B cell (primary cell): Measurements from ENCODE around the gene ST6GALNAC5. TPM values are rescaled to one million over a fixed set of nuclear protein-coding genes. Genes with fewer than 3 reads are reported as not detected.

Experiments
- ATAC-seq: fragments of 200-7000 bp; cut with Tn5 transposase; one replicate; pipeline ENCODE4 v1.10.0; 2021; ENCODE audit warnings: low read depth, mild to moderate bottlenecking, moderate number of reproducible peaks, moderate library complexity
- CTCF ChIA-PET: fragments of 350-600 bp; sonication (Branson Sonifier 250); formaldehyde crosslinking; loops from one replicate; lab custom pipeline; 2021; ENCODE audit warnings: antibody characterized with exemption, inconsistent platforms; lab: Charles Lee
- POLR2A ChIA-PET: fragments of 350-600 bp; sonication (Branson Sonifier 250); formaldehyde crosslinking; loops from one replicate; lab custom pipeline; 2021; ENCODE audit warnings: antibody characterized with exemption; lab: Charles Lee
- DNase-seq: peaks from one replicate; pipeline ENCODE4 v3.0.0; 2013
- H2AFZ ChIP-seq: 2 replicates; pipeline ENCODE4 v1.6.1; 2012; ENCODE audit warnings: mild to moderate bottlenecking, low read depth, low read length; ENCODE audit not compliant: insufficient read depth, poor library complexity, severe bottlenecking
- H3K27ac ChIP-seq, 2 donors: 1 replicate in 1 of 2; 2 replicates in 1 of 2; pipeline ENCODE4 v1.5.1; 2012 to 2013; ENCODE audit warnings: low read length in 2 of 2, mild to moderate bottlenecking in 2 of 2, moderate library complexity in 1 of 2
- H3K27me3 ChIP-seq, 4 experiments: fragments of 200-600 bp in 1 of 4; sonication (generic) in 1 of 4; replicated peaks in 1 of 4; 1 replicate in 2 of 4; 2 replicates in 2 of 4; pipeline versions ENCODE4 v1.6.1 to v1.7.0; 2013 to 2016; ENCODE audit warnings: low read length in 3 of 4, mild to moderate bottlenecking in 2 of 4, mixed read lengths in 1 of 4, moderate library complexity in 1 of 4; ENCODE audit not compliant: insufficient read depth in 4 of 4, control insufficient read depth in 3 of 4; ENCODE audit errors: control extremely low read depth in 1 of 4
- H3K36me3 ChIP-seq, 2 experiments: replicated peaks in 1 of 2; 1 replicate in 1 of 2; 2 replicates in 1 of 2; pipeline versions ENCODE4 v1.6.1 to v1.7.1; 2013; ENCODE audit warnings: low read length in 1 of 2; ENCODE audit not compliant: insufficient read depth in 2 of 2, control insufficient read depth in 1 of 2; ENCODE audit errors: control extremely low read depth in 1 of 2, extremely low read depth in 1 of 2
- H3K4me1 ChIP-seq, 2 donors: fragments of 200-600 bp in 1 of 2; sonication (generic) in 1 of 2; 1 replicate in 1 of 2; 2 replicates in 1 of 2; pipeline versions ENCODE4 v1.5.1 to v1.6.1; 2013 to 2017; ENCODE audit warnings: low read length in 2 of 2; ENCODE audit not compliant: control insufficient read depth in 2 of 2, insufficient read depth in 2 of 2
- H3K4me2 ChIP-seq: replicated peaks from 2 replicates; pipeline ENCODE3; 2012; ENCODE audit warnings: mild to moderate bottlenecking, low read depth, low read length; ENCODE audit not compliant: poor library complexity, severe bottlenecking
- H3K4me3 ChIP-seq, 5 experiments: fragments of 200-600 bp in 1 of 5; sonication (generic) in 1 of 5; 1 replicate in 3 of 5; 2 replicates in 2 of 5; pipeline versions ENCODE4 v1.5.1 to v1.7.0; 2011 to 2016; ENCODE audit warnings: low read length in 4 of 5, mild to moderate bottlenecking in 4 of 5, low read depth in 2 of 5, control low read depth in 1 of 5, moderate library complexity in 1 of 5; ENCODE audit not compliant: insufficient read depth in 1 of 5; ENCODE audit errors: control extremely low read depth in 1 of 5, extremely low read depth in 1 of 5
- H3K79me2 ChIP-seq: fragments of 200-600 bp; sonication (generic); one replicate; pipeline ENCODE4 v1.6.0; 2016; ENCODE audit warnings: low read length; ENCODE audit not compliant: control insufficient read depth, insufficient read depth
- H3K9ac ChIP-seq: fragments of 200-600 bp; sonication (generic); 2 replicates; pipeline ENCODE4 v1.6.1; 2017; ENCODE audit warnings: mild to moderate bottlenecking, low read length, moderate library complexity
- H3K9me3 ChIP-seq, 3 donors: one replicate each; pipeline versions ENCODE4 v1.6.1 to v1.7.1; 2013; ENCODE audit warnings: low read length in 2 of 3; ENCODE audit not compliant: control insufficient read depth in 2 of 3, insufficient read depth in 1 of 3; ENCODE audit errors: control extremely low read depth in 1 of 3
- H4K20me1 ChIP-seq: 2 replicates; pipeline ENCODE4 v1.6.0; 2012; ENCODE audit warnings: mild to moderate bottlenecking, low read length; ENCODE audit not compliant: insufficient read depth, control insufficient read depth, poor library complexity, severe bottlenecking
- H3K27ac Mint-ChIP-seq: one replicate; pipeline ENCODE4 v1.8.0; 2021; ENCODE audit warnings: mixed read lengths
- H3K27me3 Mint-ChIP-seq: one replicate; pipeline ENCODE4 v1.8.0; 2021; ENCODE audit warnings: mixed read lengths
- H3K4me1 Mint-ChIP-seq: one replicate; pipeline ENCODE4 v1.8.0; 2021; ENCODE audit warnings: mixed read lengths
- H3K4me3 Mint-ChIP-seq: one replicate; pipeline ENCODE4 v1.8.0; 2021; ENCODE audit warnings: mixed read lengths
- H3K9me3 Mint-ChIP-seq: one replicate; pipeline ENCODE4 v1.8.0; 2022; ENCODE audit warnings: mixed read lengths; ENCODE audit not compliant: insufficient read depth
- CTCF ChIP-seq: fragments of 200-600 bp; IDR thresholded peaks from one replicate; pipeline ENCODE4 v1.8.0; 2022; ENCODE audit warnings: antibody characterized with exemption, mild to moderate bottlenecking
- EZH2 ChIP-seq: IDR thresholded peaks from 2 replicates; pipeline ENCODE4 v1.6.1; 2012; ENCODE audit warnings: borderline replicate concordance, low read depth, mild to moderate bottlenecking, moderate library complexity, low read length; ENCODE audit not compliant: insufficient read depth, poor library complexity, severe bottlenecking
- WGBS: methylation state at CpG from one replicate; pipeline ENCODE4 v1.1.5; 2013; ENCODE audit warnings: missing lambda C conversion rate; ENCODE audit not compliant: insufficient coverage; 5-methylcytosine and 5-hydroxymethylcytosine counted together
- intact Hi-C: fragments of 100-400 bp; cut with micrococcal nuclease; formaldehyde crosslinking; loops from one replicate; pipeline ENCODE4 v1.10.0; 2022
- polyA plus RNA-seq: library from polyadenylated mRNA; depleted of rRNA; stranded (reverse); fragments of >200 nt; gene quantifications from 2 replicates; pipeline ENCODE4 v1.2.3, GENCODE V29; 2012
- total RNA-seq, 2 donors: library from RNA; stranded (reverse); fragments of 120-200 nt in 1 of 2; gene quantifications; 1 replicate in 1 of 2; 2 replicates in 1 of 2; pipeline versions ENCODE4 v1.2.3 to v1.2.4, GENCODE V29; 2013 to 2022

The ST6GALNAC5 gene
- total and polyA plus RNA-seq, 2 donors (not counting 1 experiment from before 2014, with no cell fraction given) = not detected

- Mint-ChIP-seq H3K4me1 (no peaks in the 10 kb centered on the region), H3K27me3 (peaks cover 4% of the 10 kb centered on the region), H3K4me3 (no peak overlapping the region), H3K9me3 (no peaks in the 10 kb centered on the region), H3K27ac (no peak overlapping the region)
- Histone ChIP-seq H3K27me3 (peaks cover 0 to 2% (median 0%) of the 10 kb centered on the region in 4 experiments), H4K20me1 (no peaks in the 10 kb centered on the region), H3K9ac (no peak overlapping the region), H3K9me3 (no peaks in the 10 kb centered on the region), H3K36me3 (no peaks in the 10 kb centered on the region), H3K27ac (no peak overlapping the region), H3K79me2 (no peaks in the 10 kb centered on the region), H3K4me3 (no peak overlapping the region), H3K4me1 (no peaks in the 10 kb centered on the region), H2AFZ (no peak overlapping the region), H3K4me2 (no peak overlapping the region)
- ATAC-seq = no peak
- ChIA-PET CTCF (no interaction called here), POLR2A (no interaction called here)
- TF ChIP-seq EZH2 = no peak
- no peak for TF ChIP-seq CTCF
- DNase-seq = no peak
- 90% methylated on average over 2 of the region's 2 CpGs for WGBS
- intact Hi-C loops = no loop called here
Observed at GRCh38 chr1:77084457-77084856, 217.2 kb downstream of the ST6GALNAC5 start.

- peaks cover 0 to 2% (median 0%) of the 10 kb centered on the region in 4 experiments for H3K27me3 ChIP-seq
- no CpG with 5 or more reads among the region's 1 CpG for WGBS
- no peaks in the 10 kb centered on the region for H3K4me1 Mint-ChIP-seq
- no peak for TF ChIP-seq EZH2
- TF ChIP-seq CTCF = no peak
- peaks cover 4% of the 10 kb centered on the region for H3K27me3 Mint-ChIP-seq
- no peaks in the 10 kb centered on the region for H3K9me3 Mint-ChIP-seq
- H4K20me1 ChIP-seq = no peaks in the 10 kb centered on the region
- no peak overlapping the region for H3K4me3 Mint-ChIP-seq
- no peak overlapping the region for H3K9ac ChIP-seq
- no peaks in the 10 kb centered on the region for H3K4me1 ChIP-seq
- no peaks in the 10 kb centered on the region for H3K36me3 ChIP-seq
- CTCF ChIA-PET = no interaction called here
- H2AFZ ChIP-seq = no peak overlapping the region
- H3K4me3 ChIP-seq = no peak overlapping the region
- H3K79me2 ChIP-seq = no peaks in the 10 kb centered on the region
- no peak overlapping the region for H3K27ac ChIP-seq
- no peak overlapping the region for H3K27ac Mint-ChIP-seq
- H3K4me2 ChIP-seq = no peak overlapping the region
- DNase-seq (no peak), ATAC-seq (no peak)
- intact Hi-C loops = no loop called here
- no peaks in the 10 kb centered on the region for H3K9me3 ChIP-seq
- POLR2A ChIA-PET = no interaction called here
Observed at GRCh38 chr1:77085109-77085508, 217.8 kb downstream of the ST6GALNAC5 start.
